Measurements from ENCODE around the gene RNF34.
A peak's percentile ranks its signal among the peaks of the same experiment; 100 is the strongest.

RNF34 gene

DNA sequence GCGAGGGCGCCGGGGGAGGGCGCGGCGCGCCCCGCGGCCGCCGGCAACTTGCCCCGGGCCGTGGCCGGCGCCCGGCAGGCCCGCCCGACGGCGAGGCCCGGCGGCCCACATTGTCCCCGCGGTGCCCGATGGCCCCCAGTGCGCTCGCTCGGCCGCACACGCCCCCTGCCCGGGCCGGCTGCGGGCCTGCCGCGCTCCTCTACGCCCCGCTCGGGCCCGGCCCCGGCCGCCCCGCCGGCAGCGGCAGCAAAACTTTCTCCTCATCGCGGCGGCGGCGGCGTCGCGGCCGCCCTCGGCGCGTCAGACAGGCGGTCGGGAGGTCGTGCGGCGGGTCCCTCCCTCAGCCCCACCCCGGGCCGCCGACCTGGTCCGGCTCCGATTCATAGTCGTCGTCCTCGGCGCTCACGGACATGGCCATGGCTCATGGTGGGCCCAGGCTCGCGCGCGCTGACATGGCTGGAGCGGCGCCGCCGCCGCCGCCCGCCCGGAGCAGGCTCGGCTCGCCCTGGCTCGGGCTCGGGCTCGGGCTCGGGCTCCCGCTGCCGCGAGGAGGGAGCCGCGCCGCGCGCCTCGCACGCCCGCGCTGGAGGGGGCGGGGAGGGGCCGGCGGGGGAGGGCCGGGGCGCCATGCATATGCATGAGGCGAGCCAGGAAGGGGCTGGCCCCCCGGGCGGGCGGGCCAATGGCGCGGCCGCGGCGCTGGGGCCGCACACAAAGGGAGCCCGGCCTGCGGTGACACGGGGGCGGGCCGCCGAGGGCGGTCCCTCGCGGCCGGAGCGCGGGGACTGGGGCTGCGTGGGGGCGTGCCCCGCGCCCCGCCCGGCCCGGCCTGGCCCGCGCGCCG, 67.1 kb downstream of the RNF34 start:
- peak; percentile 50 for DNase-seq (ENCODE audit: low read depth, low spot score)

DNA sequence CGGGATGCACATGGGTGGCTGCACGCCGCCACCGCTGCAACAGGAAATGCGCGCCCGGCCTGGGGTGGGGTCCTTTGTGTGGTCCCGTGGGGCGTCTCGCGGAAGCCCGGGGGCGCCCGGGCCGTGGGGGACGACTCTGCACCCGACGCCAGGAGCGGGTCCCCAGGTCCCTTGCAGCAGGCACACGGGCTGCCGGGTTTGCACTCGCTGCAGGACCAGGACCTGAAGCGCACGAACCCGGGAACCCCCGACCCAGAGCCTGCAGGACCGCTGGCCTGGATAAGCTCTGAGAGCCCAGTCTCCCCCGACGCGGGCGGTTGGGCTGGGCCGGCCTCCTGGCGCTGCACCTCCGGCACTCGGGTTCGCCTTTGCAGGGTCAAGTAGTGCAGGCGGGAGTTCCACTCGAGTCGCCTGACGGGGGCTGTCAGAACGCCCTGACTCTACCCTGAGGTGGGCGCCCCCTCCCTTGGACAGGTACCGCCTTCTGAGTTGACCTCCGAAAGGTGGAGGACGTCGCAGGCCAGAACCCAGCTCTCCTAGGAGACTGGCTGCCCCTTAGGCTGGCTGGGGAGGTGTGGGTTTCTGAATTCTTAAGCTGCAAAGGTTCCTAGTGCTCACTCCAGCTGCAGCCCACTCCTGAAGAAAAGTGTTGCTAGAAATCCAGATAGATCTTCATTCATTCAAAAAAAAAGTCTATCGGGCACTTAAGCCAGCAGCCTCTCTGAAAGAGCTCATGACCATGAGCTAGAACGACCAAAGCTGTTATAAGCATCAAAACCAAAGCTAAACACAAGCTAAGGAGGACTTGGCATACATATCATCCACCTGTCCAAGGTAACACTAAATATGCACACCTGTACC, 68.0 kb downstream of the RNF34 start:
- DNase-seq (ENCODE audit: low read depth, low spot score), result no peak

DNA sequence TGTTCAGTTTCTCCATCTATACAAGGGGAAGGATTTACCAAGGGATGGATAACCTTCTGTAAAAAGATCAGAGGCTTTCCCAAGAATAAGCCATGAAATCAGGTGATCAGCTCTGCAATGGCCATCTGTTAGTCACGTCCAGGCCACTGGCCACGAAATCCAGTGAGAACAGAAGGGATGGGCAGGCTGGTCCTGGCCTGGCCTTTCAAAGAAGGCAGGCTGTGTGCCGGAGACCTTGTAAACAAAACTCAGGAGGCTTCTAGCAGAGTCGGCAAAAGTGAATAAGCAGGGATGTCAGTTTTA, 68.5 kb downstream of the RNF34 start:
- DNase-seq (ENCODE audit: low read depth, low spot score), result no peak

DNA sequence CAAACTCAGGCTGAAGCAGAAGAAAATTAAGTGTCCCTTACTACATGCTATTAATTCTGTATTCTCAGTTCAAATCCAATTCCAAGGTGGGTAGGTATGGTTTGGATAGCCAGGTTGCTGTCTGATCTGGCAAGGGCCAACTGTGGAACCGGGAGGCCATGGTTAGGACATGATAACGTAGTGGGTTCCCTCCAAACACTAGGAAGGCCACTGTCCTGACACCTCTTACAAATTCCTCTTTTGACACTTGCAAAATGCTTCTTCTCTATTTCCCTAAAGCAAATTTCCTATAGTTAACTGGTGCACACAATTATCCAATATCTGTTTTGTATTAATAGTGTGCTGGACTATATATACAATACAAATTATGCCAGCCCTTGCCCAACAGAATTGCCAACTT, 70.8 kb downstream of the RNF34 start:
- no peak for DNase-seq (ENCODE audit: low read depth, low spot score)

DNA sequence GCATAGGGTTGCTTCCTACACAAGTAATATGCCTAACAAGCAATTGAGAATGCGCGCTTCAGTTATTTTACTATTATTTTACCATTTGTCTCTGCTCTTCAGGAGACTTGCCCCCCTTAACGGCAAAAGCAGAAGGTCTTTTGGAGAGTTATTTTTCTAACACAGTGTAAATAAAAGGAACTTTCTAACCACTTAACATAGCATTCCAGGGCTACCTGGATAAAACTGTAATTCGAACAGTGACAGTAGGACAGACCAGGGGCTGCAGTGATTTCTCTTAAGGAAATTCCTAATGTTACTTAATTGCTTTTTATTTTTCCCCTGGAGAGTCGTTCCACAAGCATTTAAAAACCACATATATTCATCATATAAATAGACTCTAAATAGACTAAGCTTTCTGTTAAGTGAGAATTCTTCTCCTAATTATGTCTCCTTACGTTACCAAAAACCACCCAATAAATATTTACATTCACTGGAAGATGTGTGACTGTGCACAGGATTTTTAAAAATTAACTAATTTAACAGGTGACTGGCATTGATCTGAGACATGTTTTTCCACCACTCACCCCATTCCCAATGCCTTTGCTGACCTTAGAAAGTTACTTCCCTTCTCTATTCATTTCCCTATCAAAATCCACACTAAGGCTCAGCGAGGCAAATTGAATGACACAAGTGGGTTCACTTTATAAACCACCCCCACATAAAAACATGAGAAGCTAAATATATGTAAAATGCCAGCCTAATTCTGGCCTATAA, 72.4 kb downstream of the RNF34 start:
- no peak for DNase-seq (ENCODE audit: low read depth, low spot score)
